Renal cortical epithelial cell (primary cell): Measurements from ENCODE around the gene WHAMM. TPM values are rescaled to one million over a fixed set of nuclear protein-coding genes. Genes with fewer than 3 reads are reported as not detected.
"Not testable (repeated sequence)": the region's sequence is repeated elsewhere in the genome, so short reads cannot be mapped to it uniquely, and the experiment has no call there.

Experiments used
- DNase-seq: peaks from one replicate; pipeline ENCODE4 v3.0.0-alpha.2; 2011; ENCODE audit warnings: low read depth
- total RNA-seq: library from RNA; depleted of rRNA; stranded (reverse); fragments of >200 nt; gene quantifications from 2 replicates; pipeline ENCODE4 v1.2.3, GENCODE V29; 2014

WHAMM gene
- total RNA-seq = 9.0 and 12.7 TPM in 2 replicates

DNA sequence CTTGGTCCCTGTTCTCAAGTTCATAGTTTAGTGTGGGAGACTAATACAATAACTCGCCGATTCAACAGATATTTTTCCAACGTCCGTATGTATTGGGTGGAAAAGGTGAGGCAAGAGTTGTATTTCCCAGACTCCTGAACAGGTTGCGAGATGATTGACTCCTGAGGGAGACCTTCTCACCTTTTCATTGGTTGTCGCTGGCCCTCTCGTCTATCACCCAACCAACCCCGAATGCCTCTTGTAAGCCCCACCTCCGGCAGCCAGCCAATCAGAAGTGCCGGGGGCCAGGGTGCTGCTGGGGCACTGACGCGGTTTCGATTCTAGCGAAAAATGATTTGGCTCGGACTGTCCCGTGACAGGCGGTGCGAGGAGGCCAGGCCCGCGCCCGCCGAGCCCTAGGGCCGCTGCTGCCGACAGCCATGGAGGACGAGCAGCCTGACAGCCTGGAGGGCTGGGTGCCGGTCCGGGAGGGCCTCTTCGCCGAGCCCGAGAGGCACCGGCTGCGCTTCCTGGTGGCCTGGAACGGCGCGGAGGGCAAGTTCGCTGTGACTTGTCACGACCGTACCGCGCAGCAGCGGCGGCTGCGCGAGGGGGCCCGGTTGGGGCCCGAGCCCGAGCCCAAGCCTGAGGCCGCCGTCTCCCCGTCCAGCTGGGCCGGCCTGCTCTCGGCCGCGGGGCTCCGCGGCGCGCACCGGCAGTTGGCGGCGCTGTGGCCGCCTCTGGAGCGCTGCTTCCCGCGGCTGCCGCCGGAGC is at the start of gene WHAMM:
WHAMM (plus strand) TSS at position 321 of the 753 bp plus-strand sequence; CDS start at position 420, 99 bp downstream.
- peak; percentile 98 for DNase-seq

DNA sequence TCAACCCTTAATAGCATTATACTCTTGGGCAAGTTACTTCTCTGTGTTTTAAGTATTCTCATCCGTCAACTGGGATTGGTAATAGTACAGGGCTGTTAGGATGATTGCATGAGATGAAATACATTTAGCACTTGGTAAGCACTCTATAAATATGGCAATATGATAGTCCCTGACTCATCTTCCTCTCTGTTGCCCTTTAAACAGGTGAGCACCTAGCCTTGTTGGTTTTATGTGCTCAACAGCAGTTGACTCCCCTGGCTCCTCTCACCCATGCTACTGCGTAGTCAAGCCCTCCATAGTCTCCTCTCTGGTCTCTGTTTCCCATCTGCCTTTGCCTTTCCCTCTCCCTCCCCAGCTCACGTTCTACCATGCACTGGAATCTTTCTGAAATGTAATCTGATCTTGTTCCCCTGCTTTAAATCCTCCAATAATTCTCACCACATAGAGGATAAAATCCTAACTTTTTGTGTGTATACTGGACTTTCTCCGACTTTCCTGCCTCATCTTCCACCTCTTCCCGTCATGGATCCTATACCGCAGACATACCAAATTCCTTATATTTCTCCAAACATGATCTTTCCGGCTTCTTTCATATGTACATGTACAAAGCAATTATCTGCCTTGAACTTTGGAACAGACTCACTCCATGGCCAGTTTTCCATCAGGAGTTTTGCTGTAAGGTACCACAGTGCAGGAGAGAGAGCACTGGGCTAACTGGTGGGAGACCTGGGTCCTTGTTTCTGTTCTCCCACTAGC is 45.9 kb upstream of the WHAMM start:
- DNase-seq = no peak

DNA sequence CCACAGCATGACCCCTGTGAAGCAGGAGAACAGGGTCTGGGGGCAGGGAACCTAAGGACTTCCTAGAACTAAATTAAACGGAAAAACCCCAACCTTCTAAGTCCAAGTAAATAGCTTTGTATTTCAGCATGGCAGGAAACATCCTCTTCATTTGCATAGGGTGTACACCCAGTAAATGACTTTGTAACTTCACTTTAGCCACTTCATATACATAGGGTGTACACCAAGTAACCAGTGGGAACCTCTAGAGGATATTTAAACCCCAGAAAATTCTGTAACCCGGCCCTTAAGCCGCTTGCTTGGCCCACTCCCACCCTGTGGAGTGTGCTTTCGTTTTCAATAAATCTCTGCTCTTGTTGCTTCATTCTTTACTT is 45.3 kb upstream of the WHAMM start:
- DNase-seq = no peak

GRCh38 chr15:82764740-82765139 is 44.7 kb upstream of the WHAMM start:
- DNase-seq = no peak

- DNase-seq = not testable (repeated sequence)
Measured at GRCh38 chr15:82766201-82766600, 43.2 kb upstream of the WHAMM start.

DNA sequence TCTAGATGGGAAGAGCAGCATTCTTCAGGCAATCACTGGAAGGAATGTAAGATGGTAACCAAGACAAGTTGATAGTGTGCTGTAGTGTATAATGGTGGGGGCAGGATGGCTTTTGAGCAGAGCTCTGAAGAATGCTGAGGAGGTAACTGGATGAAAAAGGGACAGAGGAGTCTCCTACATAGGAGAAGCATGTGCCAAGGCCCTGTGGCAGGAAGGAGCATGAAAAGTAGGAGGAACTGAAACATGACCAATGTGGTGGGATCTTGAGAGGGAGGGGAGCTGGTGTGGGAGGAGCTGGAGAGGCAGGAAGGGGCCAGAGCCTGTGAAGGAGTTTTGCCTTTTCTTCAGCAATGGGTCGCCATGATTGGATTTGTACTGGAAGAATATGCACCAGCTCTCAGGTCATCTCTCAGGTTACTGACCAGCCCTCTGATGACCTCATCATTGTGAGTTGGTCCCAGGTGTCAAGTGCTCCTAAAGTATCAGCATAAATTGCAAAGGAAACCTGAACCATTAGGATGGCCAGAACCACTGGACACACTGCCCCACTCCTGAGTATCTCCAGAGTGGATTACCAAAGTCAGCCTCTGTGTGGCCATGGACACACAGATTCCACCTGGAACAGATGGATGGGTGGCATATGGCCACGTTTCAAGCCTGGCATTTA is 42.1 kb upstream of the WHAMM start:
- no peak for DNase-seq

DNA sequence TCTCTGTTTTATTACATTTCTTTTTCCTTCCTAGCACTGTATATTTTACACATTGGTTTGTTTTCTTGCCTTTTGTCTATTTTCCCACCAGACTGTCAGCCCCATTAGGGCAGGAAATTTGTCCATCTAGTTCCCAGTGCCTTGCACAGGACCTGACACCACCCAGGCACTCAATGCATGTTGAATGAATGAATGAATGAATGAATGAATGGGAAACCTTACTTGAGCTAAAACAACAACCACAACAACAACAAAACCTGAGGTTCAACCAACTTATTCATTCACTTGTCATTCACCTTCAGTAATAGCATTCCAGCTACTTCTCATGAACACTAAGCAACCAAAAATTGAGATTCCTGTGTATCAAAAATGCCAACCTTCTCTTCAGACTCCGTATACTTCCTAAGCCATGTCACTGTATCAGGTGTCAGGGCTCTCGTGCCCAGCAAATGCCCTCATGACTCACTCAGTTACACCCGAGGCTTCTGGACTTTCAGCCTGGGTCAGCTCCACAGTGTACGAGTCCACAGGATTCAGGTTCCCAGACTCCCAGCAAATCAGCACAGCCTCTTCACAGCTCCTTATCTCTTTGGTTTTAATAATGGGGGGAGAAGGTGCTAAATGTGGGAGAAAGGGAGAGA is 40.9 kb upstream of the WHAMM start:
- DNase-seq = peak; percentile 62

DNA sequence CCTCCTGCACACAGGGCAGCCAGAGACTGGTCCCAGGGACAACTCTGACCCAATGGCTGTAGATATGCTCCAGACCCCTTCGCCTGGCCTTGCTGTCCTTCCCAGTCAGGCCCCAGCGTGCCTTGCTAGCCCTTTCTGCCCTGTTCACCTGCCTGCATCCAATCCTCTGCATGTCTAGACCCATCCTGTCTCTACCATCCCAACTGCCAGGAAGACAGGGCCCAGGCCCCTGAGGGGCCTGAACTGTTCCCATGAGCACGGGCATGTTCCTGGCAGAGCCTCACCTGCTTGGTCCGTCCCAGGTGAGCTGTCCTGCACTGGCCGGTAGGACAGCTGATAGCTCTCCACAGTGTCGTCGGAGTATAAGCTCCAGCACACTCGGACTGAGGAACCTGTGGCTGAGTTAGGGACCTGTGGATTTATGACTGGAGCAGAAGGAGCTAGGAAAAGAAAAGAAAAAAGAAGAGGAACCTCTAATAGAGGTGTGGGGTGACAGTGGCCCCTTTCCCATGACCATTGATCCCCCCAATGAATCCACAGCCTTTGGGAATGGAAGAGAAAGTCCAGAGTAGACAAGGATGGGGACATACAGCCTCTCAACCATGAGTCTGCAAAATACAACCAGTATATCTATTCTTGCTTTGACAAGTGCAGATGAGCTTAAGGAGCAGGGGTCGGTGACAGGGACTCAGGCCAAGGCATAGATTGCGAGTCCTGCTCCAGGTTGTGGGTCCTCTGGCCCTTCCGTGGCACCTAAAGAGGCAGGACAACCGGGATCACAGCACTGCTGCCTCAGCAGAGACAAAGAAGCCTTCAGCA is 37.4 kb upstream of the WHAMM start:
- no peak for DNase-seq

GRCh38 chr15:82774496-82774895 is 34.9 kb upstream of the WHAMM start:
- DNase-seq = no peak

GRCh38 chr15:82778755-82779154 is 30.7 kb upstream of the WHAMM start:
- DNase-seq = no peak

- DNase-seq = no peak
Measured at GRCh38 chr15:82781349-82781748, 28.1 kb upstream of the WHAMM start.

GRCh38 chr15:82788496-82788895 is 20.9 kb upstream of the WHAMM start:
- DNase-seq = no peak

DNA sequence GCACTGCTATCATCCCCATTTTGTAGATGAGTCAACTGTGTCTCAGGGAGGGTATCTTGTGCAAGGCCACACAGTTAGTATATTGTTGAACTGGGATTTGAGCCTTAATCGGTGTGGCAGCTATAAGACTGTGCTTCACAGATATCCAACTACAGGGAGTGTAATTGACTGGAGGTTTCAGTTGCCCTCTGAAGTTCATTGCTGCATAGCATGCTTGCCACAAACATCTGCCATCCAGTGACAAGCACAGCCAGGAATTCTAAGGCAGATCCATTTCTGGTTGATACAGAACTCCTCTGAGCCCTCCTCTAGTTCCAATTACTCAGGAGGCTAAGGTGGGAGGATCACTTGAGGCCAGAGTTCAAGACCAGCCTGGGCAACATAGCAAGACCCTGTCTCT is 19.9 kb upstream of the WHAMM start:
- DNase-seq = no peak

- no peak for DNase-seq
Measured at GRCh38 chr15:82790321-82790720, 19.1 kb upstream of the WHAMM start.

DNA sequence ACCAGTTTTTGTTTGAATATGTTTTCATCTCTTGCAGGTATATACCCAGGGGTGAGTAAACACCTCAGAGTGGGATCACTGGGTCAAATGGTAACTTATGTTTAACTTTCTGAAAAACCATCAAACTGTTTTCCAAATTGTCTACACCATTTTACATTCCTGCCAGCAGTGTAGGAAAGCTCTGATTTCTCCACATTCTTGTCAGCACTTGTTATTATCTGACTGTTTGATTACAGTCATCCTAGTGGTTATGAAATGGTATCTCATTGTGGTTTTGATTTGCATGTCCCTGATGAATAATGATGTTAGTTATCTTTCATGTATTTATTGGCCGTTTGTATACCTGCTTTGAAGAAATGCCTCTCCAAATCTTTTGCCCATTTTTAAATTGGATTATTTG is 17.4 kb upstream of the WHAMM start:
- DNase-seq = no peak

GRCh38 chr15:82793737-82794136 is 15.7 kb upstream of the WHAMM start:
- no peak for DNase-seq

GRCh38 chr15:82798104-82798503 is 11.3 kb upstream of the WHAMM start:
- no peak for DNase-seq

DNA sequence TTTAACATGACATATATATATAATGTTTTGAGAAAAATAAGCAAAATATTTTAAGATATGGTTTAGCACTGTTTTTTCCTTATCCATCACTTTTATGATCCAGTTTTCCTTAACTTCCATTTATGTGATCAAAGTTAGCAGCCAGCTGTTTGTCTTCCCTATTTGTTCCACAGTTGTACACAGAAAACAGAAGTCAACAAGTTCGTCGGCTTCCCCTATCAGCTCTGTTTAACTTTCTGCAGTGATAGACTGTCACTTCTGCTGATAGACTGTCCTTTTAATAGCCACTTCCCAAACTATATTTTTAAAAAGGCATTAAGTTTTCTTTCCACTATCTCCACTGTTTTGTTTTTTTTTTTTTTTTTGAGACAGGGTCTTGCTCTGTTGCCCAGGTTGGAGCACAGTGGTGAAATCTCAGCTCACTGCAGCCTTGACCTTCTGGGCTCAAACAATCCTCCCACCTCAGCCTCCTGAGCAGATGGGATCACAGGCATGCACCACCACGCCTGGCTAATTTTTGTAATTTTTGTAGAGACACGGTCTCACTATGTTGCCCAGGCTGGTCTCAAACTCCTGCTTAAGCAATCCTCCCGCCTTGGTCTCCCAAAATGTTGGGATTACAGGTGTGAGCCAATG is 10.8 kb upstream of the WHAMM start:
- DNase-seq = no peak

GRCh38 chr15:82799183-82799841 is 10.1 kb upstream of the WHAMM start:
- no peak for DNase-seq

- DNase-seq = no peak
Measured at GRCh38 chr15:82802497-82802896, 6.9 kb upstream of the WHAMM start.
